Measurements from ENCODE around the gene IL31RA. TPM values are rescaled to one million over a fixed set of nuclear protein-coding genes. Genes with fewer than 3 reads are reported as not detected.
"Not testable (repeated sequence)": the region's sequence is repeated elsewhere in the genome, so short reads cannot be mapped to it uniquely, and the experiment has no call there.

IL31RA gene
- total RNA-seq, 3 donors from 2014 or later: not detected

DNA sequence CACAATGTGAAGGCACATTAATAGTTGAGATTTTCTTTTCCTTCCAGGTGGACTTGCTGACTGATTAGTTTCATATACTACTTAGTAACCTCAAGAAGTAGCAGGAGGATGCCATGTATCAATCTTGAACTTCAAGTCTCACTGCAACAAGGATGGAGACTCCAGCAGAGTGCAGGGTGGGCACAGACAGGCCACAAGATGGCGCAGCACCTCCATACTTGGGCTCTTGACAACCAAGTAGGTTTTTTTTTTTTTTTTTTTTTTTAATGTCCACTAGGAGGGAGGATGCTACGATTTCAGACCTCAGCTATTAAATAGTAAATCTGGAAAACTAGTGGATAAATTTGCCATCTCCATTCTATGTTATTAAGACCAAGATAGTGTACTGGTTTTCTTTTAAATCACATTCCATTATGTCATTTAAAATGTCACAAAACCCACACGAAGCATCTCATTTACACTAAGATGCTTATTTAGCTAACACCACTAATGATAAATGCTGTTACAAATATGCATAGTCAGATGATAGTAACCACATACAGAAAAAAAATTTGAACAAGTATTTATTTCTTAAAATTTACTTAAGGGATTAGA is 85.0 kb downstream of the IL31RA start:
- Histone ChIP-seq H3K4me1 (no peaks in the 10 kb centered on the region), H3K27ac (no peak overlapping the region), H3K27me3 (no peaks in the 10 kb centered on the region), H3K9me3 (no peaks in the 10 kb centered on the region), H3K4me3 (no peak overlapping the region), H3K36me3 (no peaks in the 10 kb centered on the region)
- no peak for TF ChIP-seq POLR2A (IDR thresholded peaks at IDR 0.05)
- TF ChIP-seq, protein P1, sequence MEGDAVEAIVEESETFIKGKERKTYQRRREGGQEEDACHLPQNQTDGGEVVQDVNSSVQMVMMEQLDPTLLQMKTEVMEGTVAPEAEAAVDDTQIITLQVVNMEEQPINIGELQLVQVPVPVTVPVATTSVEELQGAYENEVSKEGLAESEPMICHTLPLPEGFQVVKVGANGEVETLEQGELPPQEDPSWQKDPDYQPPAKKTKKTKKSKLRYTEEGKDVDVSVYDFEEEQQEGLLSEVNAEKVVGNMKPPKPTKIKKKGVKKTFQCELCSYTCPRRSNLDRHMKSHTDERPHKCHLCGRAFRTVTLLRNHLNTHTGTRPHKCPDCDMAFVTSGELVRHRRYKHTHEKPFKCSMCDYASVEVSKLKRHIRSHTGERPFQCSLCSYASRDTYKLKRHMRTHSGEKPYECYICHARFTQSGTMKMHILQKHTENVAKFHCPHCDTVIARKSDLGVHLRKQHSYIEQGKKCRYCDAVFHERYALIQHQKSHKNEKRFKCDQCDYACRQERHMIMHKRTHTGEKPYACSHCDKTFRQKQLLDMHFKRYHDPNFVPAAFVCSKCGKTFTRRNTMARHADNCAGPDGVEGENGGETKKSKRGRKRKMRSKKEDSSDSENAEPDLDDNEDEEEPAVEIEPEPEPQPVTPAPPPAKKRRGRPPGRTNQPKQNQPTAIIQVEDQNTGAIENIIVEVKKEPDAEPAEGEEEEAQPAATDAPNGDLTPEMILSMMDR (IDR thresholded peaks at IDR 0.05): peak; percentile 32 to 83 (median 61)
- intact Hi-C loops (cut with DNase I; ENCODE audit: low total_unique reads): no loop called here
- peak in 1 of 2 donors; percentile 57 for DNase-seq (ENCODE audit: low spot score in 2 of 2)

DNA sequence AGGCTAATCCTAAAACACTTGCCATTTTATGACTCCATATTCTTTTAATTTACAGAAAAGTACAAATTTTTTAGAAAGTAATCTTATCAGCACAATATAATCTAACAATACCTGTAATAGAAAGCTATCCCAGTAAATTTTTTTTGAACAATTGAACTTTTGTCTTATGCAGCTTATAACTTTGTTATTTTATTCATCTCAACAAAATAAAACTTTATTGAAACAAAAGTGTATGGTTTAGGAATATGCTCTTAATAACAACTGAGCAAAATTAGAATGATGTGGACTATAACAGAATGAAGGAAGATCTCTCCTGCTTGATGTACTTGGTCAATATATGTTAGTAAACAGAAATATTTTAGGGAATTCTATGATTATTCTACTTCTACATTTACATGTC is 86.4 kb downstream of the IL31RA start:
- intact Hi-C loops (cut with DNase I; ENCODE audit: low total_unique reads); H3K4me1 ChIP-seq; H3K27me3 ChIP-seq; H3K27ac ChIP-seq; H3K9me3 ChIP-seq; H3K4me3 ChIP-seq; DNase-seq (ENCODE audit: low spot score in 2 of 2); H3K36me3 ChIP-seq: not testable (repeated sequence)

DNA sequence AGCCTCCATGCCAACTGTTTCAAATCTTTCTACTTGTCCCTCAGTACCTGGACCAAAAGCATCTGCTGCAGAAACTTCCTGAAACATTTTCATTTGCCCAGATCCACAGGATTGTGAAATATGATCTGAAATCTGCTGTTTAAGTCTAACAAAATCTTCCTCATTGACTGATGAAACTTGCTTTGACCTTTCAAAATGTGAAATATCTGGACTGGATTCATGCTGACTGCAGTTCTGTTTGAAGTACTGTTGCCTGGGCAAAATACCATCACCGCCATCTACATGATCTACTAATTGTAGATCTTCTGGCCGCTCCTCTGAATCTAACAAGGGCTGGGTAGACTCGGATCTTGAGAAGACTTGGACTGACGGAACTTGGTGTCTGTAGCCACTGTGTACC is 90.0 kb downstream of the IL31RA start:
- H3K36me3 ChIP-seq; H3K4me1 ChIP-seq; H3K9me3 ChIP-seq; H3K4me3 ChIP-seq; intact Hi-C loops (cut with DNase I; ENCODE audit: low total_unique reads); H3K27me3 ChIP-seq; DNase-seq (ENCODE audit: low spot score in 2 of 2): not testable (repeated sequence)
- H3K27ac ChIP-seq: peak overlapping the region in 1 of 2 donors; percentile 6

DNA sequence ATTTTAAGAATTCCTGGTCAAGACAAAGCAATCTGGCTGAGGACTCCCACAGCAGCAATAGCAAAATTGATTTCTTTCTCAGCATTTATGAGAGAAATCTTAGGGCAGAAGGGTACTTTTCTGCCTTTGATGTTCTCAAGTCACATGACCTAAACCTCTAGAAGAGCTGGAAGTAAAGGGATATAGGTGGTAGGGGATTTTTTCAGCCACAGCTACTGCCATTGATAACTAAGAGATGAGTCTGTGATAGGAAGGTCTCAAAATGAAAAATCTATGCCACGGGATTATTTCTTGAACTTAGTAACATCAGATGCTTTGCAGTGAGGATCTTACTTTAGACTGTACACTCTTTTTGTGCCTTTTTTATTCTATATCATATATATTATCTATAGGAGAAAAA is 108.1 kb downstream of the IL31RA start:
- Histone ChIP-seq H3K27ac (no peak overlapping the region), H3K4me3 (no peak overlapping the region), H3K27me3 (no peaks in the 10 kb centered on the region), H3K36me3 (peaks cover 5% of the 10 kb centered on the region), H3K4me1 (no peaks in the 10 kb centered on the region), H3K9me3 (no peaks in the 10 kb centered on the region)
- TF ChIP-seq, protein P1 (IDR thresholded peaks at IDR 0.05): no peak
- TF ChIP-seq POLR2A (IDR thresholded peaks at IDR 0.05) (no peak), POLR2AphosphoS5 (IDR thresholded peaks at IDR 0.05) (no peak)
- intact Hi-C loops (cut with DNase I; ENCODE audit: low total_unique reads): no loop called here
- no peak for DNase-seq (ENCODE audit: low spot score in 2 of 2)

DNA sequence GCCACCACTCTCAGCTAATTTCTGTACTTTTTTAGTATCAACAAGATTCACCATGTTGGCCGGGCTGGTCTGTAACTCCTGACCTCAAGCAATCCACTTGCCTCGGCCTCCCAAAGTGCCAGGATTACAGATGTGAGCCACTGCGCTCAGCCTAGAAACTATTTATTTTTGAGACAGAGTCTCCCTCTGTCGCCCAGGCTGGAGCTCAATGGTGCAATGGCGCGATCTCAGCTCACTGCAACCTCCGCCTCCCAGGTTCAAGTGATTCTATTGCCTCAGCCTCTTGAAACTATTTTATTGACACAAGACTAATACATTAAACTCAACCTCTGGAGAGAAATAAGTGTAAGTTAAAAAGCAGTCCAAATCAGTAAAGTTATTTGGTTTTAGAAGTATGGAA is 109.6 kb downstream of the IL31RA start:
- no peak for DNase-seq (ENCODE audit: low spot score in 2 of 2)
- Histone ChIP-seq H3K27ac (no peak overlapping the region), H3K4me3 (no peak overlapping the region), H3K27me3 (no peaks in the 10 kb centered on the region), H3K36me3 (peaks cover 5% of the 10 kb centered on the region), H3K9me3 (no peaks in the 10 kb centered on the region), H3K4me1 (no peaks in the 10 kb centered on the region)
- intact Hi-C loops (cut with DNase I; ENCODE audit: low total_unique reads): no loop called here
- TF ChIP-seq, protein P1 (IDR thresholded peaks at IDR 0.05): no peak
- TF ChIP-seq POLR2AphosphoS5 (IDR thresholded peaks at IDR 0.05) (no peak), POLR2A (IDR thresholded peaks at IDR 0.05) (no peak)

DNA sequence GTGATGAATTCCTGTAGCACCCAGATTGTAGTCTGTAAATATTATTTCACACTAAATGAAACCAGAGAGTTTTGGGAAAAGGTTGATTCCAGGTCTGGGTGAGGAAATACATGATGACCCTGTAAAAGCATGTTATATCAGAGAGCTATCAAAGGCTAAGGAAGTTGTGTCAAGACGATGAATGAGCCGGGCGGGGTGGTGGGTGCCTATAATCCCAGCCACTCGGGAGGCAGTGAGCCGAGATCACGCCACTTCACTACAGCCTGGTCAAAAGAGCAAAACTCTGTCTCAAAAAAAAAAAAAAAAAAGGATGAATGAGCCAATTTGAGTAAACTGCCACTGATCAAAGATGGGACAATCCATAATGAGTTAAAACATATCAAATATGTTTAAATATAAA is 114.4 kb downstream of the IL31RA start:
- Histone ChIP-seq H3K27me3 (no peaks in the 10 kb centered on the region), H3K4me1 (no peaks in the 10 kb centered on the region), H3K27ac (no peak overlapping the region), H3K36me3 (no peaks in the 10 kb centered on the region), H3K9me3 (no peaks in the 10 kb centered on the region), H3K4me3 (no peak overlapping the region)
- no peak for TF ChIP-seq POLR2A (IDR thresholded peaks at IDR 0.05)
- no peak for TF ChIP-seq POLR2AphosphoS5 (IDR thresholded peaks at IDR 0.05)
- TF ChIP-seq, protein P1 (IDR thresholded peaks at IDR 0.05): no peak
- intact Hi-C loops (cut with DNase I; ENCODE audit: low total_unique reads): no loop called here
- no peak for DNase-seq (ENCODE audit: low spot score in 2 of 2)

All from breast epithelium (tissue), 4 donors.